ENCODE results near the gene GARNL3.
A peak's percentile ranks its signal among the peaks of the same experiment; 100 is the strongest.

The GARNL3 gene

DNA sequence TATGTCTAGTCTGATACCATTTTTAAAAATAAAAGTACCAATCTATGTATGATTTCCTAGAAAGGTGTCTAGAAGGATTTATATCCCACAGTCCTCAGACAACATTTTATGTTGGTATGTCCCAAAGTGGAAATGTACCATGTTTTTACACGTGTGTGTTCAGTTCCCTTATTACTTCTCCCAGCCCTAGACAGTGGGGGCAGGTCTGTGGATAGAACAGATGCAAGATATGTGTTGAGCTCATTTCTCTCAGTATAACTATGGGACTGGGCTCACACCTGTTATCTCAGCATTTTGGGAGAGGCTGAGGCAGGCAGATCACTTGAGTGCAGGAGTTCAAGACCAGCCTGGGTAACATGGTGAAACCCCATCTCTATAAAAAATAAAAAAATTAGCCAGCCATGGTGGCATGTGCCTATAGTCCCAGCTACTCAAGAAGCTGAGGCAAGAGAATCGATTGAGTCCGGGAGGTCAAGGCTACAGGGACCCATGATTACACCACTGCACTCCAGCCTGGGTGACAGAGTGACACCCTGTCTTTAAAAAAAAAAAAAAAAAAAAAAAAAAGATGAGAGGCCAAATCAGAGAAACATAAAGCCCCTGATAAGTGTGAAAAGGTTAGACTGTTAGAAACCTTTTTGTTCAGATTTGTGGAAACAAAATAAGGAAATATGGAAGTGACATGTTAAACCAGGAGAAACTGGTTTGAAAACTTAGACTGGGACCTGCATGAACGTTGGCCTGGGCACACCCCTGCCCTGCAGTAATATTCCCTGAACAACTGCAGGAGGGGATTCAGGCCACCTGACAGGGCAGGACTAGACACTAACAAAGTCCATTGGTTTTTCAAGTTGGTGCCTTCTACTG lies 125.0 kb downstream of the GARNL3 start:
- DNase-seq, result no peak

DNA sequence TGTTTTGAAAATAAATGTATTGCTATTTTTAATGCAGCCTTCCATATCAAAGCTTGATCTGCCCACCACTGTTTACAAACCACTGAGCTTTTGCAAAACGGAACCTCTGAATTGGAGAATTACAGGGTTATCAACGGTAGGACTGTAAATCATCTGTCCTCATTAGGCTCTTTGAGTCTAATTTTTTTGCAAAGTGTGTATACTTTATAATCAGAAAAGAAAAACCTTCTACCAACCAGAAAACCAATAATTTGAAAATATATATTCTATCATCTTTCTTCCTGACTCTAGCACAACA lies 125.6 kb downstream of the GARNL3 start:
- DNase-seq, result no peak

DNA sequence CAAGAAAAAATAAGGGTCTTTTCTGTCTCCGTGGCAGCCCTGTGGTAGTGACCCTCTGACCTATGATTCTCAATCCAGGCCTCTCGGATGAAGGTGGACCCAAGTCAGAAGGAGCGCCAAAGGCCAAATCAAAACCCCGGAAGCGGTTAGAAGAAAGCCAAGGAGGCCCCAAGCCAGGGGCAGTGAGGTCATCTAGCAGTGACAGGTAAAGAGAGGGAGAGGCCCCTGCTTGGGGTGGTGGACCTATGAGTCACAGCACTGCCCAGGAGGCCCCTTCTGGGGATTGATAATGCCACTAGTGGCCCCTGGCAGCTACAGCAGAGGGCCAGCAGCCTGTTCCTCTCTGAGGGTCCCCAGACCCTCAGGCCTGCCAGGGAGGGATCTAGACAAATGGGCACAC lies 126.0 kb downstream of the GARNL3 start:
- DNase-seq, result no peak

DNA sequence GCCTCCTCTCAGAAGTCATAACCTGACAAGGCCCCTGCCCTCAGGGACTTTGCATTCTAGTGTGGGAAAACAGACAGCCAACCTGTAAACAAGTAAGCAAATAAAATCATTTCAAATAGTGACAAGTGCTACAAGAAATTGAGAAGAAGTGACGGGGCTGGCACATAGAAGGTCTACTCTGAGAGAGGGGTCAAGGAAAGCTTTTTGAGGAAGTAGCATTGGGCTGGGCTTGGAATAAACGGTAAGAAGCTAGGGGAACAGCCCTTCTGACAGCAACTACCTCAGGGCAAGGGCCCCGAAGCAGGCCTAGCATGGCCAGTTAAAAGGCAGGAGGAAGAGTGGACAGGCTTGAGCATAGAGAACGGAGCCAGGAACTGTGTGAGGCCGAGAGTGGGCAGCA lies 127.6 kb downstream of the GARNL3 start:
- DNase-seq, result no peak

DNA sequence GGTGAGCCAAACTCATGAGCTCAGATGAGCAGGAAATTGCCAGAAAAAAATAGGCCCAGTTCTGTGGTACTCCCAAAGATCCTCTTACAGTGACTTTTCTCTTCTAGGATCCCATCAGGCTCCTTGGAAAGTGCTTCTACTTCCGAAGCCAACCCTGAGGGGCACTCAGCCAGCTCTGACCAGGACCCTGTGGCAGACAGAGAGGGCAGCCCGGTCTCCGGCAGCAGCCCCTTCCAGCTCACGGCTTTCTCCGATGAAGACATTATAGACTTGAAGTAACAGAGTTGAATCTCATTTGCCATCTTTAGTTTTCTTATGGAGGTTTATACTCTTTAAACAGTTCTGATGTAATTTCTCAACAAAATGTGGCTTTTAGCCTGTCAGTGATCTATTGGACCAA lies 128.4 kb downstream of the GARNL3 start:
- DNase-seq, result no peak

GRCh38 chr9:127393645-127394044 lies 129.1 kb downstream of the GARNL3 start:
- no peak for DNase-seq

- no peak for DNase-seq
Measured at GRCh38 chr9:127395497-127396252, 131.1 kb downstream of the GARNL3 start.

DNA sequence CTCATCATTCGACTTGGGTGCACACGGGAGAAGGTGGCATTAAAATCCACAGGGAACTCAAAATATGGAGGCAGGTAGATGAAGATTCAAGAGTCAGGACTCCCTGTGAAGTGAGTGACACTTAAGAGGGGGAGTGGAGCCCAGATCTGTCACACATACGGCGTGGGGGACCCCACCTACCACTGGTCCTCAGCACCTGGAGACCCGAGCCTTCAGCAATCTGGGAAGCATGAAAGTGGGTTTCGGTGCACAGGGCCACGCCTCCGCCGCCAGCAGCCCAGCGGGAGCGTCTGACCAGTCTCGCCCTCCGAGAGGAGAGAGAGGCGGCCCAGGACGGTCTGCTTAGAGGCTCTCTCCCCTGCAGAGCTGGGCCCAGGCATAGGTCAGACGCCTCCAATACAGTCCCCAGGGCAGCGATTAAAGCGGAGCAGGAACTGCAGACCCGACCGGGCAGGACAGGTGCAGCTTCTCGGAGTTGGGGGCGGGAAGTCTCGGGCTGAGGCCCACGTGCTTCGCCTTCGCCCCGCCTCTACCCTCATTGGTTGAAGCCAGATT lies 131.8 kb downstream of the GARNL3 start:
- no peak for DNase-seq

GRCh38 chr9:127396808-127397645 lies 132.5 kb downstream of the GARNL3 start, which contains the start of gene SLC2A8:
Gene SLC2A8, plus strand, starts transcription at chr9:127397169. Its CDS starts 62 bp downstream, at chr9:127397231.
- peak; percentile 48 for DNase-seq

GRCh38 chr9:127397646-127398274 lies 133.2 kb downstream of the GARNL3 start:
- DNase-seq, result no peak

DNA sequence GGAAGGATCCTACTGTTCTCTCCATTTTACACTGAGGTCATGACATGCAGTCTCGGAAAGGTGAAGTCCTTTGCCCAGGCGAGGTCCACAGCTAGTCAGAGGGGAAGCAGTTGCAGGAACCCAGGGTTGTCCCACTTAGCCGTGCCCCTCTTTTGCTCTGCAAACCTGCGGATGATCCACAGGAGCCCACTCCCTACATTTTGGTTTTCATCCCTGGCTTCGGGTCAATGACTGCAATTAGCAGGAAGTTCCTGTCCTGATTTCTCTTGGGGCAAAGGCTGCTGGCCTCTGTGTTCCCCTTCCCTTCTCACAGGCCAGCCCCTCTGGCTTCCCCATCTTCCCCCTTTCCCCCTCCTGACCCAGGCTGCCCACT lies 133.7 kb downstream of the GARNL3 start:
- DNase-seq, result no peak

- DNase-seq, result no peak
Measured at GRCh38 chr9:127398715-127399400, 134.3 kb downstream of the GARNL3 start.

DNA sequence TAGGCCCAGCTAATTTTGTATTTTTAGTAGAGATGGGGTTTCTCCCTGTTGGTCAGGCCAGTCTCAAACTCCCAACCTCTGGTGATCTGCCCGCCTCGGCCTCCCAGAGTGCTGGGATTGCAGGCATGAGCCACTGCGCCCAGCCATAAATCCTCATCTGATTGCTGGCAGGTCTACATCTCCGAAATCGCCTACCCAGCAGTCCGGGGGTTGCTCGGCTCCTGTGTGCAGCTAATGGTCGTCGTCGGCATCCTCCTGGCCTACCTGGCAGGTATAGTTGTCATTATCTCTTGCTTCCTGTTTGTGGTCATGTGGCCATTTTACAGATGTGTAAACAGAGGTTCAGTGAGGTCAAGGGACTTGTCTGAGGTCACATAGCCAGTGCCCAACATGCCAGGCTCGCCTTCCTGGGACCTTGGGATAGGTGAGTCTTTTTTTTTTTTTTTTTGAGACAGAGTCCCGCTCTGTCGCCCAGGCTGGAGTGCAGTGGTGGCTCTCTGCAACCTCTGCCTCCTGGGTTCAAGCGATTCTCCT lies 135.2 kb downstream of the GARNL3 start:
- no peak for DNase-seq

GRCh38 chr9:127402401-127403090 lies 138.0 kb downstream of the GARNL3 start:
- no peak for DNase-seq

DNA sequence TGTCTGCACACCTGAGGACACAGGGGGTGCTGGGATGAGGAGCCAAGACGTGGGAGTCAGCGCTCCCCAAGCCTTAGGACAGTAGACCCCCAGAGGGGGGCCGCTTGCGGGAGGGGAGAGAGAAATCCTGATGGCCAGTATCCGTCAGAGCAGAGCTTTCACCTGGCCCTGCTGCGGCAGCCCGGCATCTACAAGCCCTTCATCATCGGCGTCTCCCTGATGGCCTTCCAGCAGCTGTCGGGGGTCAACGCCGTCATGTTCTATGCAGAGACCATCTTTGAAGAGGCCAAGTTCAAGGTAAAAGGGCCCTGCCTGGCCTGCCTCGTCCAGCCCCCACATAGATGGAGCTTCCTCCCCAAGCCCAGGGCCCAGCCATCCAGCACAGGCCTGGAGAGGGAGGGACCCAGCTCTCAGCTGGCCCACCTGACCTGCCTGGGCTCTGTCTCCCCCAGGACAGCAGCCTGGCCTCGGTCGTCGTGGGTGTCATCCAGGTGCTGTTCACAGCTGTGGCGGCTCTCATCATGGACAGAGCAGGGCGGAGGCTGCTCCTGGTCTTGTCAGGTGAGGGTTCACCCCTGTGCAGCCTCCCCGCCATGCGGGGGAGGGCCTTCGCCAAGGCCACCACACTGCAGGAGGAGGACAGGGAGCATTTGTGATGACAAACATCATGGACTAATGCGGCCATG lies 139.1 kb downstream of the GARNL3 start:
- no peak for DNase-seq

GRCh38 chr9:127404631-127405030 lies 140.1 kb downstream of the GARNL3 start:
- no peak for DNase-seq

DNA sequence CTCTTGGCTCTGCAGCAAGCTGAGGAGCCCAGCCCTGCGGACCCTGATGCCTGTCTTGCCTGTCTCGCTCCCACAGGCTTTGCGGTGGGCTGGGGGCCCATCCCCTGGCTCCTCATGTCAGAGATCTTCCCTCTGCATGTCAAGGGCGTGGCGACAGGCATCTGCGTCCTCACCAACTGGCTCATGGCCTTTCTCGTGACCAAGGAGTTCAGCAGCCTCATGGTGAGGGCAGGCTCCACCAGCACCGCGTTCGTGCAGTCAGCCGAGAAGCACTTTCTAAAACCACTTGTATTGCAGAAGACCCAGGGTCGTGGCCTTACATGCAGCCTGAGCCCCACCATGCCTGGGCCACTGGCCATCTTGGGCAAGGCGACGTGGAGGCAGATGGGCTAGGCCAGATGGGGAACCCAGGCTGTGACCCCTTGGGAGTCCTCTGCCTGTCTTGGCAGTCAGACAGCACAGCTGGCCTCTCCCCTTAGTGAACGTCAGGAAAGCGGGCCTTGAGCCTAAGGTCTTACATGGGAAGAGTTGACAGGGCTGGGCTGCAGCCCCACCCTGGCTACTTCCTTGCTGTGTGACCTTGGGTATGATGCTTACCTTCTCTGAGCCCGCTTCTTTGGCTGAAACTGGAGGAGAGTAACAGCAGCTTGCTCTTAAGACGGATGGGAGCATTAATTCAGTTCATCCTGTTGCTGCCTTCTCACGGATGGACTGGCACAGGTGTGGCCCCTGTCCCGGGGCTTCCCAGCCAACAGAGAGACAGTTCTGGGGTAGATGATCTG lies 141.0 kb downstream of the GARNL3 start:
- DNase-seq, result no peak

- DNase-seq, result no peak
Measured at GRCh38 chr9:127406799-127407491, 142.4 kb downstream of the GARNL3 start.

- no peak for DNase-seq
Measured at GRCh38 chr9:127407492-127407843, 142.9 kb downstream of the GARNL3 start.
